ENCODE results near the gene LRIG3.

Gene LRIG3

DNA sequence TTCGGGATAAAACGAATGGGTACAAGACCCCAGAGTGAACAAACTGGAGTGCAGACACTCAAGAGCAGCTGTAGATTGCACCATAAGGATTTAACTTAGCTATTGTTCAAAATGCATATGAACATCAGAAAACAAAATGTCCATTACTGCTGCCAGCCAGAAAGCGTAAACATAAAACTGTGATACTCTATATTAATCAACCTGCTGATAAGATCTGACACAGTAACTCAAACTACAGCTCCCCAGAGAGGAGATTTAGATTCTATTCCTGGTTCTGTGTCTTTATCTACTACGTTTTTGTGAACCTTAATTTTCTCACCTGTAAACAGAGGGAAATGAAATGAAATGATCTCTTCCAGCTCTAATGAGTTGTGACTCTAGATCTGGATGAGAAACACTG, 22.3 kb downstream of the LRIG3 start:
- CTCF ChIA-PET, result interaction anchor here (1.1 to 1.5 kb wide), 3 partner anchors 8 to 14 kb away, joined by 3 to 5 read pairs (median 3); no protein-coding TSS in a partner anchor
- POLR2A ChIA-PET, result no interaction called here
- TF ChIP-seq, protein P1, sequence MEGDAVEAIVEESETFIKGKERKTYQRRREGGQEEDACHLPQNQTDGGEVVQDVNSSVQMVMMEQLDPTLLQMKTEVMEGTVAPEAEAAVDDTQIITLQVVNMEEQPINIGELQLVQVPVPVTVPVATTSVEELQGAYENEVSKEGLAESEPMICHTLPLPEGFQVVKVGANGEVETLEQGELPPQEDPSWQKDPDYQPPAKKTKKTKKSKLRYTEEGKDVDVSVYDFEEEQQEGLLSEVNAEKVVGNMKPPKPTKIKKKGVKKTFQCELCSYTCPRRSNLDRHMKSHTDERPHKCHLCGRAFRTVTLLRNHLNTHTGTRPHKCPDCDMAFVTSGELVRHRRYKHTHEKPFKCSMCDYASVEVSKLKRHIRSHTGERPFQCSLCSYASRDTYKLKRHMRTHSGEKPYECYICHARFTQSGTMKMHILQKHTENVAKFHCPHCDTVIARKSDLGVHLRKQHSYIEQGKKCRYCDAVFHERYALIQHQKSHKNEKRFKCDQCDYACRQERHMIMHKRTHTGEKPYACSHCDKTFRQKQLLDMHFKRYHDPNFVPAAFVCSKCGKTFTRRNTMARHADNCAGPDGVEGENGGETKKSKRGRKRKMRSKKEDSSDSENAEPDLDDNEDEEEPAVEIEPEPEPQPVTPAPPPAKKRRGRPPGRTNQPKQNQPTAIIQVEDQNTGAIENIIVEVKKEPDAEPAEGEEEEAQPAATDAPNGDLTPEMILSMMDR (IDR thresholded peaks at IDR 0.05; ENCODE audit: control extremely low read depth, extremely low read depth, low read depth, missing control alignments), result no peak
- no peak for DNase-seq (ENCODE audit: extremely low spot score)

DNA sequence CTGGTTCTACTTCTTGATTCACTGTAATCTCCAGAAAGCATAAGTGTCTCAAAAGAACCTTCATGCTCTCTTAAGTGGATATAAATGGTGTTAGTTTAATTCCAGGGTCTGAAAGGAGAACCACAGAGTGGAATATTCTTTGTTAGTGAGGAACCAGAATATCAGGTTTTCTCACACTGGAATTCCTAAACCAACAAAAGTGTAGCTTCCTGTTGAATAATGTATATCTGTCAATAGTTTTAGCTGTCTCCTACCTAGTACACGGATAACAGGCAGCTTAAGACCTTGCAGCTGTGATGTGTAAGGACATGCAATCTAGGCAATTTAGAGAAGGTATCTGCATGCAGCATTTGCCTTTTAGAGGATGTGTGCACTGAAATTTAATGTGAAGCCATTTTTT, 24.0 kb downstream of the LRIG3 start:
- POLR2A ChIA-PET, result no interaction called here
- DNase-seq (ENCODE audit: extremely low spot score), result no peak
- CTCF ChIA-PET, result no interaction called here
- TF ChIP-seq, protein P1 (IDR thresholded peaks at IDR 0.05; ENCODE audit: control extremely low read depth, extremely low read depth, low read depth, missing control alignments), result no peak

DNA sequence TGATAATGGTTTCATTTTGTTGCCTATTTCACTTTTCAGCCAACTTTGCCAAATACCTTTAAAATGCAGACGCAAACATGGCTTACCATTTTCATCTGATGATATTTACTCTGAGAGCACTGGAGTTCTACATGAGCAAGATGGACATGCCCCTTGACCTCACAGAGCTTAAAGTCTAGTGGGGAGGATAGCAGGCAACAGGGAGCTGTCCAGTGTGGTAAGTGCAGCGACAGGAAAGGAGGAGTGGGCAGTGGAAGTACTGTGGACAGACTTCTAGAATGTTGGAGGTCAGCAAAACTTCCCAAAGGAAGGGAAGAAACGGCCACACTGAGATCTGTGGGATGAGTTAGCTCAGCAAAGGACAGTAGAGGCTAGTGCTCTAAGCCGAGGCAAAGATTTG, 25.3 kb downstream of the LRIG3 start:
- no peak for DNase-seq (ENCODE audit: extremely low spot score)
- TF ChIP-seq, protein P1 (IDR thresholded peaks at IDR 0.05; ENCODE audit: control extremely low read depth, extremely low read depth, low read depth, missing control alignments), result no peak
- POLR2A ChIA-PET, result no interaction called here
- CTCF ChIA-PET, result no interaction called here

DNA sequence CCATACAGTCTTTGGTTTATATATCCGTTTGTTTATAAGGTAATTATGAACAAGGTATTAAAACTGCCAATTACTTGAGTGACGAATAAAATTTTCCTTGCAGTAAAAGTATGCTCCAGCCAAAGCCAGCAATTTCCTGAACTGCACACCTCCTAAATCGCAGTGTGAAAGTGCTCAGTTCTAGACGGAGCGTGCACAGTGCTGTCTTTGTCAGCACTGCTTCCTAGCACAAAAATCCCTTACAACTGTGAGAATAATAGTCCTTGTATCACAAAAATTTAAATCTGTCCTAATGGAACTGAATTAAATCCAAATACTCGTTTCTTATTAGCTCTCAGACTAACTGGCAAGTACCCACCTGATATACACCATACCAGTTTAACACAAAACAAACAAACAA, 26.3 kb downstream of the LRIG3 start:
- ChIA-PET CTCF (interaction anchor here (1.8 kb wide), 1 partner anchor 9 kb away, joined by 4 read pairs; no protein-coding TSS in a partner anchor), POLR2A (no interaction called here)
- no peak for DNase-seq (ENCODE audit: extremely low spot score)
- TF ChIP-seq, protein P1 (IDR thresholded peaks at IDR 0.05; ENCODE audit: control extremely low read depth, extremely low read depth, low read depth, missing control alignments), result no peak

DNA sequence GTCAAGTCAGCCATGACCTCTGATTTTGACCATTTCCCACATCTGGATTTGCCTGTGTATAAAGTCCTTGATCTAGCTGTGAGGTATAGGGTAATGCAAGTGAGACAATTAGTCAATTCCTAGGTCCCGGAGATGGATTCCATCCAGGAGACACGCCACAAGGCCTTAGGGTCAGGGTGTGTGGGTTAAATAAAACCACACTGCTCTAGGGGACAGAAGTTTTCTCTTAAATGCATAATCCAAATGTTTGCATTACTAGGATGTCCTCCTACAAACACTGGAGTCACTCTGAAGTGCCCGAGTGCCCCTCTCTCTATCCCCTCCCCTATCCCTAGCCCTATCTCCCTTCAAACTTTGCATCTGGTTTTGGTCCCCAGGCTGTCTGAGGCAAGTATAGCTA, 26.8 kb downstream of the LRIG3 start:
- ChIA-PET POLR2A (no interaction called here), CTCF (interaction anchor here (1.1 to 1.8 kb wide), 2 partner anchors 9 to 17 kb away, joined by 3 to 4 read pairs; no protein-coding TSS in a partner anchor)
- DNase-seq (ENCODE audit: extremely low spot score), result no peak
- TF ChIP-seq, protein P1 (IDR thresholded peaks at IDR 0.05; ENCODE audit: control extremely low read depth, extremely low read depth, low read depth, missing control alignments), result no peak

DNA sequence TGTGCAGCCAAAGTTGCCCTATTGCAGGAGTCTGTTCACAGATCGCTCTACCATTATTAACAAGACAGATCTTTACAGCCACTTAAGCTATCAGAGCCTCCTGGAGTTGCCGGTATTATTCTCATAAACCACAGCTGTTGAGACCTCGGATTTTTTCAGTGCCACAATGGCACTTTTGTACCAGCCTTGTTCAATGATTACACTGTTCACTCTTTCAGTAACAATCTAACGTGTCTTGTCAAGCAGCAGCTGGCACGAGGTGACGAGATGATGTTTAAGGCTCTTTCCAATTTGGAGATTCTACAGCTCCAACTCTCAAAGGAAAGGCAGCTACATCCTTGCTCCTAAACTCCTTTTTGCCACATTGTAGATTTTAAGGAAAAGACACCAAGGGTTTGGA, 30.7 kb downstream of the LRIG3 start:
- TF ChIP-seq, protein P1 (IDR thresholded peaks at IDR 0.05; ENCODE audit: control extremely low read depth, extremely low read depth, low read depth, missing control alignments), result no peak
- CTCF ChIA-PET, result interaction anchor here (1.0 to 1.5 kb wide), 4 partner anchors 9 to 54 kb away, joined by 3 to 5 read pairs (median 4); no protein-coding TSS in a partner anchor
- DNase-seq (ENCODE audit: extremely low spot score), result no peak
- POLR2A ChIA-PET, result no interaction called here
